H1 (cell line): Measurements from ENCODE around the gene NBEA. TPM values are rescaled to one million over a fixed set of nuclear protein-coding genes. Genes with fewer than 3 reads are reported as not detected.

Source experiments
- CTCF ChIA-PET: fragments of 300-600 bp; sonication (Branson Sonifier 250); formaldehyde crosslinking; loops from one replicate; lab custom pipeline; 2021; ENCODE audit not compliant: partially characterized antibody; lab: Charles Lee
- POLR2A ChIA-PET: fragments of 300-600 bp; sonication (Branson Sonifier 250); formaldehyde crosslinking; loops from one replicate; lab custom pipeline; 2021; ENCODE audit warnings: inconsistent platforms; ENCODE audit not compliant: partially characterized antibody; lab: Charles Lee
- DNase-seq, 2 experiments: peaks; one replicate each; pipeline versions ENCODE4 v3.0.0 to v3.0.0-alpha.2; 2010 to 2022; ENCODE audit warnings: low spot score in 2 of 2, low read depth in 1 of 2, mixed read lengths in 1 of 2
- FAIRE-seq: peaks from 2 replicates; lab custom pipeline; 2011; peaks lifted over from hg19 to GRCh38; lab: Jason Lieb, UNC
- H2AFZ ChIP-seq: 2 replicates; pipeline ENCODE4 v1.8.1; 2012; ENCODE audit warnings: low read length, inconsistent platforms
- H2AK5ac ChIP-seq: 2 replicates; pipeline ENCODE4 v1.6.1; 2013; ENCODE audit warnings: low read depth, low read length
- H2BK120ac ChIP-seq: replicated peaks from 2 replicates; pipeline ENCODE3; 2013; ENCODE audit warnings: low read depth, low read length, inconsistent platforms
- H2BK12ac ChIP-seq: 2 replicates; pipeline ENCODE4 v1.6.1; 2013; ENCODE audit warnings: low read depth, low read length
- H2BK15ac ChIP-seq: 2 replicates; pipeline ENCODE4 v1.6.1; 2013; ENCODE audit warnings: low read length
- H2BK20ac ChIP-seq: 2 replicates; pipeline ENCODE4 v1.6.1; 2013; ENCODE audit warnings: low read length
- H2BK5ac ChIP-seq: 2 replicates; pipeline ENCODE4 v1.6.1; 2013; ENCODE audit warnings: low read depth, low read length
- H3K14ac ChIP-seq: 2 replicates; pipeline ENCODE4 v1.6.1; 2013; ENCODE audit warnings: inconsistent platforms; ENCODE audit not compliant: insufficient read length
- H3K18ac ChIP-seq: 2 replicates; pipeline ENCODE4 v1.6.1; 2013; ENCODE audit warnings: low read length; ENCODE audit errors: extremely low read depth
- H3K23ac ChIP-seq: 2 replicates; pipeline ENCODE4 v1.6.1; 2013; ENCODE audit warnings: inconsistent platforms; ENCODE audit not compliant: insufficient read length
- H3K23me2 ChIP-seq: 2 replicates; pipeline ENCODE4 v1.6.1; 2013; ENCODE audit warnings: low read depth, low read length
- H3K27ac ChIP-seq: 2 replicates; pipeline ENCODE4 v1.6.1; 2011; ENCODE audit warnings: low read depth, low read length, inconsistent platforms
- H3K27me3 ChIP-seq, 4 experiments: replicated peaks in 1 of 4; 1 replicate in 1 of 4; 2 replicates in 3 of 4; pipeline versions ENCODE4 v1.6.1 to v1.8.1; 2011 to 2013; ENCODE audit warnings: low read length in 3 of 4, mild to moderate bottlenecking in 3 of 4, inconsistent platforms in 2 of 4, mixed read lengths in 2 of 4, moderate library complexity in 1 of 4; ENCODE audit not compliant: control insufficient read depth in 3 of 4, insufficient read depth in 3 of 4; ENCODE audit errors: extremely low read depth in 1 of 4
- H3K36me3 ChIP-seq, 4 experiments: 2 replicates each; pipeline versions ENCODE4 v1.6.1 to v1.8.1; 2011 to 2013; ENCODE audit warnings: mild to moderate bottlenecking in 4 of 4, low read length in 3 of 4, moderate library complexity in 2 of 4, control low read depth in 1 of 4, inconsistent platforms in 1 of 4; ENCODE audit not compliant: insufficient read depth in 4 of 4, control insufficient read depth in 2 of 4
- H3K4ac ChIP-seq: replicated peaks from 2 replicates; pipeline ENCODE3; 2013; ENCODE audit warnings: low read length, low read depth, mixed read lengths, inconsistent platforms; ENCODE audit not compliant: insufficient read length
- H3K4me1 ChIP-seq, 4 experiments: replicated peaks in 1 of 4; 1 replicate in 1 of 4; 2 replicates in 3 of 4; pipeline versions ENCODE4 v1.6.1 to v1.8.1; 2011 to 2013; ENCODE audit warnings: low read length in 3 of 4, inconsistent platforms in 2 of 4, mixed read lengths in 1 of 4; ENCODE audit not compliant: insufficient read depth in 4 of 4, control insufficient read depth in 3 of 4
- H3K4me2 ChIP-seq, 2 experiments: 2 replicates each; pipeline versions ENCODE4 v1.6.1 to v1.8.1; 2011 to 2013; ENCODE audit warnings: low read depth in 2 of 2, low read length in 2 of 2, control low read depth in 1 of 2, inconsistent platforms in 1 of 2, mild to moderate bottlenecking in 1 of 2; ENCODE audit not compliant: insufficient read depth in 1 of 2
- H3K4me3 ChIP-seq, 4 experiments: fragments of 200-600, 300-600 bp in 1 of 4; sonication (generic), shearing (Covaris generic), sonication (Bioruptor Twin) in 1 of 4; 2 replicates each; pipeline versions ENCODE4 v1.5.1 to v1.8.1; 2011 to 2016; ENCODE audit warnings: low read length in 4 of 4, low read depth in 3 of 4, control low read depth in 2 of 4, inconsistent platforms in 2 of 4, mild to moderate bottlenecking in 2 of 4, mixed read lengths in 1 of 4, moderate library complexity in 1 of 4; ENCODE audit not compliant: insufficient read depth in 2 of 4; ENCODE audit errors: extremely low read depth in 1 of 4
- H3K56ac ChIP-seq: replicated peaks from 2 replicates; pipeline ENCODE3; 2013; ENCODE audit warnings: low read depth, mild to moderate bottlenecking, mixed read lengths, low read length, inconsistent platforms; ENCODE audit not compliant: insufficient read length
- H3K79me1 ChIP-seq: 2 replicates; pipeline ENCODE4 v1.6.1; 2013; ENCODE audit warnings: low read depth, low read length, control low read depth
- H3K79me2 ChIP-seq, 2 experiments: 2 replicates each; pipeline versions ENCODE4 v1.6.1 to v1.8.1; 2012 to 2013; ENCODE audit warnings: low read length in 2 of 2, mild to moderate bottlenecking in 2 of 2, inconsistent platforms in 1 of 2; ENCODE audit not compliant: insufficient read depth in 2 of 2, control insufficient read depth in 1 of 2
- H3K9ac ChIP-seq, 4 experiments: replicated peaks in 1 of 4; 1 replicate in 1 of 4; 2 replicates in 3 of 4; pipeline versions ENCODE4 v1.6.1 to v1.8.1; 2011 to 2013; ENCODE audit warnings: low read depth in 3 of 4, low read length in 3 of 4, control low read depth in 2 of 4, mild to moderate bottlenecking in 2 of 4, moderate library complexity in 2 of 4, inconsistent platforms in 1 of 4; ENCODE audit errors: extremely low read depth in 1 of 4
- H3K9me3 ChIP-seq, 2 experiments: 2 replicates each; pipeline versions ENCODE4 v1.6.1 to v1.8.1; 2012 to 2013; ENCODE audit warnings: mild to moderate bottlenecking in 2 of 2, moderate library complexity in 2 of 2, control low read depth in 1 of 2, inconsistent platforms in 1 of 2, low read depth in 1 of 2, low read length in 1 of 2, mixed read lengths in 1 of 2; ENCODE audit not compliant: insufficient read depth in 2 of 2
- H4K20me1 ChIP-seq, 2 experiments: replicated peaks in 1 of 2; 2 replicates each; pipeline versions ENCODE3 to v1.8.1; 2011 to 2013; ENCODE audit warnings: inconsistent platforms in 2 of 2, low read length in 2 of 2, mild to moderate bottlenecking in 1 of 2; ENCODE audit not compliant: insufficient read depth in 2 of 2, control insufficient read depth in 1 of 2
- H4K5ac ChIP-seq: 2 replicates; pipeline ENCODE4 v1.6.1; 2013; ENCODE audit warnings: low read length, low read depth, mixed read lengths, inconsistent platforms; ENCODE audit not compliant: insufficient read length
- H4K8ac ChIP-seq: 2 replicates; pipeline ENCODE4 v1.8.0; 2013; ENCODE audit warnings: mild to moderate bottlenecking, moderate library complexity, low read length, inconsistent platforms; ENCODE audit not compliant: insufficient read depth; ENCODE audit errors: extremely low read depth
- H4K91ac ChIP-seq: replicated peaks from 2 replicates; pipeline ENCODE3; 2013; ENCODE audit warnings: low read length, mixed read lengths, inconsistent platforms; ENCODE audit not compliant: insufficient read length
- ATF2 ChIP-seq: IDR thresholded peaks from 2 replicates; pipeline ENCODE4 v1.6.1; 2012; ENCODE audit warnings: low read length, inconsistent platforms
- CBX8 ChIP-seq: fragments of 300-800, 300-1000 bp; sonication (generic); IDR thresholded peaks from 2 replicates; pipeline ENCODE4 v1.7.1; 2016; ENCODE audit warnings: low read depth, low read length, borderline replicate concordance
- HDAC6 ChIP-seq: IDR thresholded peaks from one replicate; pipeline ENCODE4 v1.7.1; 2012; ENCODE audit warnings: low read depth, mild to moderate bottlenecking, inconsistent platforms, low read length, moderate library complexity
- MAFK ChIP-seq: IDR thresholded peaks from 2 replicates; pipeline ENCODE4 v1.6.1; 2012; ENCODE audit warnings: low read depth, mild to moderate bottlenecking, improper control_type of control experiment, low read length
- SP4 ChIP-seq: IDR thresholded peaks from 2 replicates; pipeline ENCODE4 v1.6.1; 2012; ENCODE audit warnings: low read length, inconsistent platforms
- polyA plus RNA-seq, 7 experiments: library from polyadenylated mRNA; depleted of rRNA in 3 of 7; stranded (reverse) in 5 of 7; unstranded in 2 of 7; fragments of >200 nt in 5 of 7; fragments of 200-250 nt in 2 of 7; gene quantifications; 1 replicate in 5 of 7; 2 replicates in 1 of 7; 4 replicates in 1 of 7; pipeline versions ENCODE4 v1.2.1 to v1.2.3, GENCODE V29; 2011 to 2013; ENCODE audit warnings: missing spikeins in 2 of 7, mixed read lengths in 2 of 7
- total RNA-seq: library from RNA; stranded (reverse); fragmentation: NEBNext Ultra II Directional; extraction: Animal tissue kit (Norgen Biotek cat#: 25700); gene quantifications from 2 replicates; pipeline ENCODE4 v1.2.1, GENCODE V29; 2021

The NBEA gene
- total and polyA plus RNA-seq, 2 of the 8 experiments (the other 6 are each of a cell fraction or from before 2014, with no cell fraction given) = 14.2 to 21.5 TPM

- H3K23me2 ChIP-seq = peaks cover 20% of the 10 kb centered on the region
- no peak overlapping the region for H2AK5ac ChIP-seq
- no peak overlapping the region for H3K9ac ChIP-seq
- ChIA-PET CTCF (no interaction called here), POLR2A (no interaction called here)
- H2BK5ac ChIP-seq = no peak overlapping the region
- H3K4me2 ChIP-seq = no peak overlapping the region
- H3K4me1 ChIP-seq = peaks cover 11 to 36% (median 23%) of the 10 kb centered on the region in 4 experiments
- no peak overlapping the region for H2BK20ac ChIP-seq
- no peak overlapping the region for H3K56ac ChIP-seq
- no peak overlapping the region for H2BK15ac ChIP-seq
- no peak overlapping the region for H3K18ac ChIP-seq
- H3K4me3 ChIP-seq = no peak overlapping the region
- H4K91ac ChIP-seq = no peak overlapping the region
- H2BK120ac ChIP-seq = no peak overlapping the region
- H3K14ac ChIP-seq = no peak overlapping the region
- no peak overlapping the region for H3K23ac ChIP-seq
- H4K20me1 ChIP-seq = peaks cover 22 to 28% of the 10 kb centered on the region in 2 experiments
- no peak overlapping the region for H2BK12ac ChIP-seq
- H3K9me3 ChIP-seq = no peaks in the 10 kb centered on the region
- no peak overlapping the region for H3K4ac ChIP-seq
- H3K27ac ChIP-seq = no peak overlapping the region
- no peaks in the 10 kb centered on the region for H3K36me3 ChIP-seq
- TF ChIP-seq MAFK (no peak), CBX8 (peak; percentile 46; the same call in 1 of the 2 replicates), HDAC6 (no peak), ATF2 (no peak), SP4 (no peak)
- no peak for DNase-seq
- no peak overlapping the region for H2AFZ ChIP-seq
- FAIRE-seq = no peak
- no peak overlapping the region for H4K5ac ChIP-seq
- H3K79me1 ChIP-seq = no peaks in the 10 kb centered on the region
- H4K8ac ChIP-seq = no peak overlapping the region
- H3K27me3 ChIP-seq = peaks cover 46 to 75% (median 61%) of the 10 kb centered on the region in 4 experiments
- no peaks in the 10 kb centered on the region for H3K79me2 ChIP-seq
Observed at GRCh38 chr13:35473206-35473775, 531.2 kb downstream of the NBEA start.
